LNCaP clone FGC (cell line): ENCODE data around the gene SLC43A1.

Experiments used
- DNase-seq: peaks from one replicate; pipeline ENCODE4 v3.0.0-alpha.2; 2011; ENCODE audit warnings: low read depth
- H3K4me3 ChIP-seq: 2 replicates; pipeline ENCODE4 v1.5.1; 2011; ENCODE audit warnings: mild to moderate bottlenecking, low read depth, low read length, control low read depth
- CTCF ChIP-seq: IDR thresholded peaks from 2 replicates; pipeline ENCODE4 v1.5.1; 2012; ENCODE audit warnings: mild to moderate bottlenecking; ENCODE audit not compliant: control insufficient read depth, insufficient read depth; ENCODE audit errors: extremely low read depth

Gene SLC43A1

GRCh38 chr11:57475191-57475590, 40.3 kb downstream of the SLC43A1 start:
- DNase-seq = no peak
- H3K4me3 ChIP-seq = no peak overlapping the region
- TF ChIP-seq CTCF = no peak

GRCh38 chr11:57474803-57475115, 40.7 kb downstream of the SLC43A1 start:
- no peak for DNase-seq
- no peak overlapping the region for H3K4me3 ChIP-seq
- no peak for TF ChIP-seq CTCF

DNA sequence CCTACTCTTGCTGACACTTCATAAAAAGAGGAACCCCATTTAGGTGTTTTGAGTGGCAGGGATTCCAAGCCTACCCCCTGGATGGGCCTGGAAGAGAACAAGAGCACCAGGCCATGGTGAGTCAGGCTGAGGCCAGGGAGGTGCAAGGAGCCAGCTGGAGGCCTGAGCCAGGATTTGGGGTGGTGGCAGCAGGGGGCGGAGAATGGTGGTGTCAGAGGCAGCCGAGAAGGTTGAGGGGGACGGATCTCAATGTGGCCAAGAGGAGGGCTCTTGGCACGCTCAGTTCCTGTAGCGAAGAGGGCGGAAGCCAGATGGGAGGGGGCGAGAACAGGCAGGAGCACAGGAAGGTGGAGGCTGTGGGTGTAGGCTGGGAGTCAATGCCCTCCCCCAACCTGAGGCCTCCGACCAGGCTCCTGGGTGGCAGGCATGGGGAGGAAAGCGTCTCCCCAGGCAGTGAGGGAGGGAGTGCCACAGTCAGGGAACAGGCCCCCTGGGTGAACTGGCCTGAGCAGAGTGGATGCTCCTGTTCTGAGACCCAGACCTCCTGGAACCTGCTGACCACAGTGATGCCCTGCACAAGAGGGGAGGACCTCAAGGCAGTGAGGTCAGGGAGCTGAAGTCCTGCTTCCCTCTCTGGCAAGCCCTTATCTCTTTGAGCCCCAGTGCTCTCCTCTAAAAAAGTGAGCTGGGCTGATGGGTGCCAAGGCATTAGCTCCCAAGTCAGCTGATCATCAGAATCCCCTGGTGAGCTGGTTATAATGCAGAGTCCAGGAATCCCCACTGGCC, 41.3 kb downstream of the SLC43A1 start:
- TF ChIP-seq CTCF = no peak
- DNase-seq = no peak
- H3K4me3 ChIP-seq = no peak overlapping the region

- TF ChIP-seq CTCF = no peak
Measured at GRCh38 chr11:57473285-57473841, 42.1 kb downstream of the SLC43A1 start.

DNA sequence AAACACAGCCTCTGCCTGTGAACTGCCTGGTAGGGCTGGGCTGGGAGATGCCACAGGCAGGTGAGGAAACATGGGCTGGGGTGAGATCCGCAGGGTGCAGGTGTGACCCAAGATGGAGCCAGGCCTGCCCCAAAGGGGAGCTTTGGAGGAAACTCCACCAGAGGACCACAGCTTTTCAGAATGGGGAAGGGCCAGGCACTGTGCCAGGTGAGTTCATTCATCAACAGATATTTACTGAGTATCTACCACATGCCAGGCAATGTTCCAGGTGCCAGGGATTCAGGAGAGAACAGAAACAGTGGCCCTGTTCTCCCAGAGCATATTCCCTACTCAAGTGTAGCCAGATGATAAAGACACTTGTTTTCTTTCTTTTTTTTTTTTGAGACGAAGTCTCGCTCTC, 44.0 kb downstream of the SLC43A1 start:
- DNase-seq = peak; percentile 21

More at GRCh38 chr11:57473285-57473841, 42.1 kb downstream of the SLC43A1 start:
- no peak for DNase-seq
- H3K4me3 ChIP-seq = no peak overlapping the region

DNA sequence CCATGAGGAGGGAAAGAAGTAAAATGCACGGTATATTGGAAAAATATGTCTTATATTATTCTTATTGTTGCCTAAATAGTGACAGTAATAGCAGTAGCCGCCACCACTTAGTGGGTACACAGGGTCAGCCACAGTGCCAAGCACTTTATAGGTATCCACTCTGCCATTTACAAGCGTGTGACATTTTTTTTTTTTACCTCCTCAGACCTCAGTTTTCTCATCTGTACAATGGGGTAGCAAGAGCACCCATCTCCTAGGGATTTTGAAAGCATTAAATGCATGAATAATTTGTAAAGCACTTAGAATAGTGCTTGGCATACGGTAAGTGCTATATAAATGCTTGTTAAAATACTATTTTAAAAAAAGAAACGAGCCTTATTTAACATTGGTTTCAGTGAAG, 46.2 kb downstream of the SLC43A1 start:
- no peak for TF ChIP-seq CTCF
- DNase-seq = no peak
- H3K4me3 ChIP-seq = no peak overlapping the region

More for the DNA sequence above, 44.0 kb downstream of the SLC43A1 start:
- no peak for TF ChIP-seq CTCF
- no peak overlapping the region for H3K4me3 ChIP-seq

DNA sequence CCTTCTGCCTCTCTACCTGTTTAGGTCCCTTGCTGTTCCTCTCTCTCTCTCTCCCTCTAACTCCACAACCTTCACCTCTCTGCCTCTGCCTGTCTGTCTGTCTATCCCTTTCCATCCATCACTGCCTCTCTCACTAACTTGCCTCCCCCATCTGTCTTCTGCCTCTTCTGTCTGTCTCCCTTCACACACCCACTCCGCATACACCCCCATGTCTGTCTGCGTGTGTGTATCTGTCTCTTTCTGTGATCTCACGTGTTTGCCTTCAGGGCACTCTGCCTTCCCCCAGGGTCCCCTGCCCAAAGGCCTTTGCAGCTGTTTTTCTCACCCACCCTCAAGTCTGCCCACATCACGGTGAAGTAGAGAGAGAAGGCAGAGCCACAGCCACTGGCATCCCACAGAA, 47.2 kb downstream of the SLC43A1 start:
- H3K4me3 ChIP-seq = no peak overlapping the region
- no peak for TF ChIP-seq CTCF
- no peak for DNase-seq
